Right cardiac atrium (tissue), 5 donors: ENCODE measurements around the gene EN2. TPM values are rescaled to one million over a fixed set of nuclear protein-coding genes. Genes with fewer than 3 reads are reported as not detected.
A peak's percentile ranks its signal among the peaks of the same experiment; 100 is the strongest.
"Not testable (repeated sequence)": the region's sequence is repeated elsewhere in the genome, so short reads cannot be mapped to it uniquely, and the experiment has no call there.

Experiments
- ATAC-seq, 2 donors: fragments of 200-7000 bp; cut with Tn5 transposase; one replicate each; pipeline versions ENCODE4 v1.8.0 to v1.9.1; 2020; ENCODE audit warnings: moderate library complexity in 2 of 2, mild to moderate bottlenecking in 1 of 2
- DNase-seq, 3 donors: peaks; one replicate each; pipeline ENCODE4 v3.0.0-alpha.2; 2020
- H3K27ac ChIP-seq: one replicate; pipeline ENCODE4 v1.5.1; 2013; ENCODE audit warnings: mild to moderate bottlenecking, low read length, control low read depth, moderate library complexity
- H3K27me3 ChIP-seq: one replicate; pipeline ENCODE4 v1.6.1; 2013; ENCODE audit not compliant: control insufficient read depth, insufficient read depth
- H3K4me1 ChIP-seq: one replicate; pipeline ENCODE4 v1.6.1; 2013; ENCODE audit warnings: low read length; ENCODE audit not compliant: control insufficient read depth, insufficient read depth
- H3K4me3 ChIP-seq: one replicate; pipeline ENCODE4 v1.5.1; 2013; ENCODE audit warnings: low read length, control low read depth
- H3K9me3 ChIP-seq: one replicate; pipeline ENCODE4 v1.6.1; 2013; ENCODE audit warnings: low read length; ENCODE audit not compliant: control insufficient read depth
- WGBS: extraction: QIAGEN DNeasy Blood & Tissue Kit; methylation state at CpG from one replicate; pipeline ENCODE4 v1.1.7; 2013; 5-methylcytosine and 5-hydroxymethylcytosine counted together
- intact Hi-C, 4 donors: fragments of 100-400 bp; cut with DNase I; formaldehyde crosslinking; loops; one replicate each; pipeline versions ENCODE4 v1.11.0 to v1.14.0; 2022 to 2023
- polyA plus RNA-seq: library from polyadenylated mRNA; stranded (reverse); fragments of 200-250 nt; gene quantifications from one replicate; pipeline ENCODE4 v1.2.3, GENCODE V29; 2013
- total RNA-seq, 4 donors: library from RNA; stranded (reverse); fragmentation: NEBNext Ultra II Directional; extraction: Animal tissue kit (Norgen Biotek cat#: 25700); gene quantifications; one replicate each; pipeline ENCODE4 v1.2.1, GENCODE V29; 2021
- donor health status: healthy with polysubstance abuse.
- donor health status: DM: no; HTN: yes; CAD: no.
- donor health status: DM: no; HTN: no; CAD: no.
- donor health status: DM: no; HTN: yes; CAD: no; lungs with severe emphysema.
- donor health status: DM: yes; HTN: yes; CAD: no.

EN2 gene
- total and polyA plus RNA-seq, 5 donors, result 0.11 to 0.35 (median 0.16) TPM; not detected in 2

DNA sequence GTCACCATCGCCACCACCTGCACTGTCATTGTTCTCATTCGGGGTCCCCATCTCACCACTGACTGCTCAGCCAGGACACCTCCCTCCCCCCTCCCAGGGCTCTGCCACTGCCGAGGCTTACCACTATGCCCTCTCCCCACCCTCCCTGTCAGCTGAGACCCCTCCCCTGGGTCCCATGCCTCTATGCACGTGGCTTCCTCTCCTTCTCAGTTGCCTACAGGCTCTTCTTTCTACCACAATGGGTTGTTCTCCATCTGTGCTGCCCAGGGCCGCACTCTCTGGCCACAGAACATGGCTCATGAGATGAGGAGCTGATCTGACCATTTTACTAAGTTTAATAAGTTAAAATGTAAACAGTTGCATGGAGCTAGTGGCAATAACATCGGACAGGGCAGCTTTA is 16.1 kb upstream of the EN2 start:
- 59% methylated on average over 6 of the region's 6 CpGs for WGBS
- Histone ChIP-seq H3K9me3 (no peaks in the 10 kb centered on the region), H3K27ac (no peak overlapping the region), H3K27me3 (peaks cover 5% of the 10 kb centered on the region), H3K4me1 (no peaks in the 10 kb centered on the region), H3K4me3 (no peak overlapping the region)
- intact Hi-C loops, result no loop called here
- ATAC-seq (no peak), DNase-seq (no peak)

DNA sequence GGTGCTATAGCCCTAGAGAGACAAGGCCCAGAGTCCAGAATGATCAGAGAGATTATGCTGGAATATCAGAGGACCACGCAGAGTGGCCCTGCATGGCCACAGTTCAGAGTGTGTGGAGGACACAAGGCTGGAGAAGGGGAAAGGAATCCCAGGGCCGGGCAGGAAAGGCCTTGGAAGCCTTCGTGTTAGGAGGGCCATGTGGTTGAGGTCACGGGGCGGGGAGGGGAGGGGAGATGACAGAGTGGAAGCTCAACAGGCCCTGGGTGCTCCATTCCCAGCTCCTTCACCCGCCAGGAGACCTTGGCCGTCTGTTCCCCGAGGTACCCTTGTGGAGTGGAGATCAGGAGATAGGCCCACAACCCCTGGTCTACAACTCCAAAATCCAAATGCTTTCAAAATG is 13.2 kb upstream of the EN2 start:
- 82% methylated on average over 8 of the region's 8 CpGs for WGBS
- H3K4me1 ChIP-seq, result no peaks in the 10 kb centered on the region
- intact Hi-C loops, result no loop called here
- ATAC-seq (no peak), DNase-seq (no peak)
- no peaks in the 10 kb centered on the region for H3K27me3 ChIP-seq
- H3K9me3 ChIP-seq, result no peaks in the 10 kb centered on the region
- H3K27ac ChIP-seq, result no peak overlapping the region
- no peak overlapping the region for H3K4me3 ChIP-seq

DNA sequence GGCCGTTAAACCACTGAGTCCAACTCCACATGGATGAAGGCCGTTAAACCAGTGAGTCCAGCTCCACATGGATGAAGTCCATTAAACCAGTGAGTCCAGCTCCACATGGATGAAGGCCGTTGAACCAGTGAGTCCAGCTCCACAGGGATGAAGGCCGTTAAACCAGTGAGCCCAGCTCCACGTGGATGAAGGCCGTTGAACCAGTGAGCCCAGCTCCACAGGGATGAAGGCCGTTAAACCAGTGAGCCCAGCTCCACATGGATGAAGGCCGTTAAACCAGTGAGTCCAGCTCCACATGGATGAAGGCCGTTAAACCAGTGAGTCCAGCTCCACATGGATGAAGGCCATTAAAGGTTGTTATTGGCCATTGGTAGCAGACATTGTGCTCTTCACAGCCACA is 12.3 kb upstream of the EN2 start:
- 78% methylated on average over 9 of the region's 9 CpGs for WGBS
- DNase-seq, intact Hi-C loops, ATAC-seq, H3K27me3 ChIP-seq, H3K9me3 ChIP-seq, H3K4me3 ChIP-seq, H3K27ac ChIP-seq, H3K4me1 ChIP-seq: not testable (repeated sequence)

DNA sequence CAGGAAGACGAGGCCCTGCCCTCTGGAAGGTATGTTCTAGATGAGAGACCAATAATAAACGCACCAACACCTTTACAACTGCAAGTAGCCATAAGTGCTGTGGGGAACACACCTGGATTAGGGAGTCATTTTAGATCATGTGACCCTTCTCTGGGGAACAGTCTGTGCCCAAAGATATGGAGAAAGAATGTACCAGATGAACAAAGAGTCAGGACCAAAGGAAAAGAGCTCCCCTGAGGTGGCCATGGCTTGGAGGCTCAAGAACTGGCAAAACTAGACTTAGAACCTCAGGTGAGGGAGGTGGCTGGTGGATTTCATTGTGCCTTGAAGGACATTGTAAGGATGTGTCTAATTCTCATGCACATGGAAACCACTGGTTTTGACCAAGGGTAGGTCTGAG is 10.3 kb upstream of the EN2 start:
- ATAC-seq (no peak), DNase-seq (no peak)
- no peaks in the 10 kb centered on the region for H3K27me3 ChIP-seq
- no peak overlapping the region for H3K4me3 ChIP-seq
- no peaks in the 10 kb centered on the region for H3K4me1 ChIP-seq
- intact Hi-C loops, result no loop called here
- no peak overlapping the region for H3K27ac ChIP-seq
- H3K9me3 ChIP-seq, result no peaks in the 10 kb centered on the region
- 52% methylated on average over 2 of the region's 2 CpGs for WGBS

DNA sequence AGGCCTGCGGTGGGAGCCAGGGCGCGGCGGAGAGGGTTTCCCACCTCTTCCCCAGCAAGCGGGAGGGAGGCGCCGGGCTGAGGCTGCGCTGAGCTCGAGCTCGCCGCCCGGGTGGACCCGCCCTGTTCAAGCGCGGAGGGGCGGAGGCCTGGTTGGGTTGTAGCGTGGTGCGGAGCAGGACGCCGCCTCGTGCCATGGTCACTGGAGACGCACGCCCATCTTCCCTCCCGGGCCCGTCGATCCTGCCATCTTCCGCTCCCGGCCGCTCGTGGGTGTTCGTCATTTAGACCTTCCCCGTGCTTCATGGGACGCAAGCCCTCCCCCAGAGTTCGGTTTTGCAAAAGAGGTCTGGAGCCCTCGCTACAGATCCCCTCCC is 9.3 kb upstream of the EN2 start:
- ATAC-seq, result peak; percentile 52 to 59
- under 1% methylated on average over 35 of the region's 35 CpGs for WGBS
- H3K27me3 ChIP-seq, result no peaks in the 10 kb centered on the region

DNA sequence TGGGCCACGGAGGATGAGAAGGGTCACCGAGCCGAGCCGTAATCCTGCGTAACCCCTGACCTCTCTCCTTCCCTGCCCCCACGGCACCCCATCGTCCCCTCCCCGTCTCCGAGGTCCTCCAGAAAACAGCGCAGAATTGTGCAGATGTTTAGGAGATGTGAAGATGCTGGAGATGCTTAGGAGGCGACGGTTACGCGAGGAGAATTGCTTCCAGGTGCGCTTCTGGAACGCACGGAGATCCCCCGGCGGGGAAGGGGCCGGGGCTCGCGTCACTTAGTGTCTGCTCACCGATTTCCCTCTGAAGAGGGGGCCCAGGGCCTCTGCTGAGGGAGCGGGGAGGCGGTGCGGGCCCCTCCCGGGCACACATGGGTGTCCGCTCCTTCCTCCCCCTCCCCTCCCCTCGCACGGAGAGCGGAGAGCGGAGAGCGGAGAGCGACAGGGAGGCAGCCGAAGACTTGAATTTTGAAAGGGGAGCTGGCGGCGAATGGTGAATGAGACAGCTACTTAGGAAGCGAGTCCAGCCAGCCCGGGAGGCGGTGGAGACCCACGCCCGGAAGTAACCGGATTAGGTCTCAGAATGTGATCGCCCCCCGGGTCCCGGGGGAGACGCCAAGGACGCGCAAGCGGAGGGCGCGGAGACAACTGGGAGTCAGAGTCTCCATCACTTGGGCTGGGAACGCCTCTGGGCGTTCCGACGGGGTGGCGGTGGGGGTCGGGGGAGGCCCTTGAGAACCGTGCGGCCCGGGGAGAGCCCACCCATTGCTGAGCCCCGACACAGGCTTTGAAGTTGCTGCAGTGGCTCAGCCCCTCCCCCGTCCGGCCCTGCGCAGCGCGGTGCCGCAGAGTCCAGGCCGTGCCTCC is 8.7 kb upstream of the EN2 start:
- 2% methylated on average over 69 of the region's 69 CpGs for WGBS
- Histone ChIP-seq H3K4me3 (no peak overlapping the region), H3K9me3 (no peaks in the 10 kb centered on the region), H3K4me1 (no peaks in the 10 kb centered on the region), H3K27me3 (no peaks in the 10 kb centered on the region), H3K27ac (no peak overlapping the region)
- intact Hi-C loops, result no loop called here
- DNase-seq, result no peak
- no peak for ATAC-seq

More for the DNA sequence above, 9.3 kb upstream of the EN2 start:
- peak in 1 of 3 donors; percentile 31 for DNase-seq
- no peaks in the 10 kb centered on the region for H3K9me3 ChIP-seq
- H3K27ac ChIP-seq, result no peak overlapping the region
- no peaks in the 10 kb centered on the region for H3K4me1 ChIP-seq
- no peak overlapping the region for H3K4me3 ChIP-seq
- intact Hi-C loops, result no loop called here

DNA sequence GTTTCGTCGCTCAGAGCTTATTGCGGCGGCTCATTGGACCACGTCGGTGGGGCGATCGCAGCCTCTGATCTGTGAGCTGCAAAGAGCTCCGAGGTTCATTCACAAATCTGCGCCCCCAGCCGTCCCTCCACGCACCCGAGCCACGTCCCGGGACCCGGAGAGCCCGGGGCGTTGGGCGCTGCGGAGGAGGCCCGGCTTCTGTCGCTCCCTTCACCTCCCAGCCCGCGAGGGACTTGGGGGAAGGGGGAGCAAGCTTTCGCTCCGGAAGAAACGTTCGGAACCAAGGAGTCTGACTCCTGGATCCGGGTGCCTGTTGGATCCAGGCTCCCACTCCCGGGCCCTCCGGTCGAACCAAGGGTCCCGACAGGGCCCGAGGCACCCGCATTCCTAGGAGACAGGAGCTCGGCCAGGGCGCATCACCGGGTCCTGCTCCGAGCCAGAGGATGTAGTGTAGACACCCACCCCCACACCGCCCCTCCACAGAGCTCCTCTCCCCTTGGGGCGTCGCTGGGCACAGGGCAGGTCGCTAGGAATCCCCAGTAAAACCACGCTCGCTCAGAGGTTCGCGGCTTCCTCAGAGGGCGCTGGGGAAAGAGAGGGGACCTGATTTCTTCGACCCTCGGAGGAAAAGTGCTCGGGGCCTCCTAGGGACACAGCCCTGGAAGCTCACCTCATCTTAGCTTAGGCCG is 7.9 kb upstream of the EN2 start:
- DNase-seq, result no peak
- no peaks in the 10 kb centered on the region for H3K9me3 ChIP-seq
- no peak overlapping the region for H3K27ac ChIP-seq
- no peak for ATAC-seq
- no peaks in the 10 kb centered on the region for H3K27me3 ChIP-seq
- intact Hi-C loops, result no loop called here
- H3K4me3 ChIP-seq, result no peak overlapping the region
- 2% methylated on average over 52 of the region's 52 CpGs for WGBS
- peaks cover 2% of the 10 kb centered on the region for H3K4me1 ChIP-seq

DNA sequence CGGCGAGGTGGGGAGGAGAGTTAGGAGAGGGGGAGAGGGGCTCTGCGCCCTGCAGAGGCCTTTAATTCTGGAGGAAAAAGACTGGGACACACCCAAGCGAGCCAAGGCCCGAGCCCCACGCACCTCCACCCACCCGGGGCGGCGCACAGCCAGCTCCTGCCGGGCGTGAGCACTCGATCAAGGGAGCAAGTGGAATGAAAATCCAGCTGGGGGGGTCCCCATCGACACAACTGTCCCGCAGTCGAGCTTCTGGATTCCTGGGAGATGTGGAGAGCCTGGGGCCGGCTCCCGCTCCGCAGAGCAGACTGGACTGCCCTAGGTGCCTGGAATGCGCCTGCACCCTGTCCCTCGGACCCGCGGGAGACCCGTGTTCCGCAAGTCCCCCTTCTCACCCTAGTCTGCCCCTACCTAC is 7.4 kb upstream of the EN2 start:
- Histone ChIP-seq H3K9me3 (no peaks in the 10 kb centered on the region), H3K4me1 (peaks cover 2% of the 10 kb centered on the region), H3K27me3 (no peaks in the 10 kb centered on the region), H3K4me3 (no peak overlapping the region), H3K27ac (no peak overlapping the region)
- ATAC-seq (no peak), DNase-seq (no peak)
- 2% methylated on average over 24 of the region's 24 CpGs for WGBS
- intact Hi-C loops, result no loop called here

DNA sequence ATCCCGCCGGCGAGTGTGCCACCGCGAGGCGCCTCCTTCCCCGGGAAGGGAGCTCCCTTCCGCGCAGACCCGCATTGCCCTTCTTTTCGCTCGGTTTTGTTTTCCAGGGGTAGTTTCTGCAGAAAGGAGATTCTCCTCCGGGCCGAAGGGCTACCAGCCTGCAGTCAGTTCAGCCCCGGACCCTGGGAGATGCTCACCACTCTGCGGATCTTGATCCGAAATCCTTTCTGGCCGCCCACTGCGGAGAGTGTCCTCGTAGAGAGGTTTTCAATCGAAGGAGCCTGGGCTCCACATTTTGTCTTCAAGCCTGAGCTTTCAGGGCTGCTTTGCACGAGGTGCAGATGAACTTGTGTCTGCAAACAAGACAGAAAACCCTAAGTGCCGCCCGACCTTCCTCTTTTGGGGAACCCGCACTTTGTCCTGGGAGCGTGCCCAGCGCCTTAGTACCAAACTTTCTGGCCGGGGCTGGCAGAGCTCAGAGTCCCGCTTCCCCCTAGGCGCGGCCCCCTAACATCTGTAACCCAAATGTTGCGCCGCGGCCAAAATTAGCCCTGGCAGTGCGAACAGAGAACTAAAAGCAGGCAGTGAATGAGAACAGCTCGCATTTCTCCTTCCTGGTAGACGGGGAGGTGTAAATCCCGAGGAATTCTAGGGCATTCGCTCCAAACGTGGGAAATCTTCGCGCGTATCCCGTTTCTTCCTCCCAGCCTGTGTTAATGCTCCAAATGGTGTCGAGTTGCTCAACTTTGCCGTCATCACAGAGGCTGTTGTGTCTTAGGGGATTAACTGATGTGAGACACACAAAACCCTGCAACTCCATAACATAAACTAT is 6.7 kb upstream of the EN2 start:
- intact Hi-C loops, result no loop called here
- DNase-seq, result no peak
- H3K4me1 ChIP-seq, result peaks cover 2% of the 10 kb centered on the region
- no peaks in the 10 kb centered on the region for H3K27me3 ChIP-seq
- 2% methylated on average over 46 of the region's 46 CpGs for WGBS
- H3K9me3 ChIP-seq, result no peaks in the 10 kb centered on the region
- ATAC-seq, result no peak
- no peak overlapping the region for H3K4me3 ChIP-seq
- no peak overlapping the region for H3K27ac ChIP-seq

DNA sequence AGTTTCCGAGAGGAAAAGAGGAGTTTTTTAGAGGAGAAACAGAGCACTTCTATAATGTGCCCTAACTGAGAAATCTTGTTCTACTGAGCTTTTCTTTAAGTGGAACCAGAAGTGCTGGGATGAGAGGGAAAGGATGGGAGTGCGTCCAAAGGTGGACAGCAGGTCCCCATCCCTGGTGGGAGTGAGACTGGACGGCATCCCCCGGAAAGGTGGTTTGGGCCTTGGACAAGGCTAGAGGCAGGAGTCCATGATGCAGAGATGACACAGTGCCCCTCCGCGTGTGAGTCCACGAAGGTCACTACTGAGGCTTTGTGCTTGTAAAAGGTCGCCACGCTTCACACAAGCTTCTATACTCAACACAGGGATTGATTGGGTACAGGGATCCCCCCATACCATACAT is 6.1 kb upstream of the EN2 start:
- no peak for DNase-seq
- intact Hi-C loops, result no loop called here
- Histone ChIP-seq H3K4me3 (no peak overlapping the region), H3K27ac (no peak overlapping the region), H3K27me3 (no peaks in the 10 kb centered on the region), H3K4me1 (peaks cover 2% of the 10 kb centered on the region), H3K9me3 (no peaks in the 10 kb centered on the region)
- WGBS, result 10% methylated on average over 9 of the region's 9 CpGs
- ATAC-seq, result no peak
